IPS-15b (cell line): ENCODE measurements around the gene KPNA1.

ENCODE experiments used
- H3K27me3 ChIP-seq: one replicate; pipeline ENCODE4 v1.6.1; 2013; ENCODE audit warnings: low read length; ENCODE audit not compliant: control insufficient read depth, insufficient read depth
- H3K36me3 ChIP-seq: one replicate; pipeline ENCODE4 v1.6.1; 2013; ENCODE audit warnings: low read length; ENCODE audit not compliant: control insufficient read depth, insufficient read depth
- H3K4me1 ChIP-seq: one replicate; pipeline ENCODE4 v1.6.1; 2013; ENCODE audit warnings: mild to moderate bottlenecking, low read length; ENCODE audit not compliant: control insufficient read depth, insufficient read depth
- H3K4me3 ChIP-seq: one replicate; pipeline ENCODE4 v1.5.1; 2013; ENCODE audit warnings: low read depth, low read length
- H3K9ac ChIP-seq: one replicate; pipeline ENCODE4 v1.6.1; 2013; ENCODE audit warnings: low read depth, mild to moderate bottlenecking, low read length
- H3K9me3 ChIP-seq: one replicate; pipeline ENCODE4 v1.6.1; 2013; ENCODE audit warnings: mild to moderate bottlenecking, low read length; ENCODE audit not compliant: control insufficient read depth, insufficient read depth

Gene KPNA1

DNA sequence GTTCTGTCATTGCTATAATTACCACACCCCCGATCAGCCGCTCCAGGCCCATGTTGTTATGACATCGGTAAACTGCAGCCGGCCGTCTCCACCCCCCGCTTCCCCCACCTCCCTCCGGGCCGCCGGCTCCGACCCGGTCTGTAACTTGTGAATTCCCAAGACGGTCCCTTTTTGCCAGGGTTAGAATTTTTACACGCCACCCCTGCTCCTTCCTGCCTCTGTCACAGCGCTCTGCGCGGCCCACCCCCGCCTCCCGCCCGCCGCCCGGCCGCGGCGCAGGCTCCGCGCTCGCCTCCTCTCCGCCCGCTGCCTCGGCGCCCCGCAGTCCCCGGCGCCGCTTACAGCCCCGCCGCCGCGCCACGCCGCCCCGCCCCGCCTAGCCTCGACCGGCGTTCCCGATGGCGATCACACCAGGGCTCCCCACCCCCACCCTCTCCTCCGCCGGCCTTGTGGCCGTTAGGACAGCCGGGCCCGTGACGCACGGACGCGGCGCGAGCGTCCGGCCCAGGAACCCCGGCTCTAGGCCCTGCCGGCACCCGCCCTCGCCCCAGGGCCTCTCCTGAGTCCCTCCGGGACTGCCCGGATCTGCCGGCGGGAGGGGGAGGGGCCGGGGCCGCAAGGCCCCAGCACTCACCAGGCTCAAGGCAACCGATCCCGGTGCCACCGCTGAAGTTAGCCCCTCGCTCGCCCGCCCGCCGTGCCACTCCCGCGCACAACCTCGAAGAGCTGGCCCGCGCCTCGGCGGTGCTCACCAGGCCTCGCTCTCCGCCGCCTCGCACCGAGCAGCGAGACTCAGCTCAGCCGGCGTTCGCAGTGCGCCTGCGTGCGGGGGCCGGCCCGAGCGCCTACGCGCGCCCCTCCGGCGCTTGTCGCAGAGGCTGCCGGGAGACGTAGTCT lies at the start of gene KPNA1:
Gene KPNA1 (minus strand): TSS at position 817 of the 897 bp plus-strand sequence. CDS start 18,374 bp downstream, outside the sequence.
- H3K4me3 ChIP-seq: peak within 1 kb of the TSS; percentile 64
- H3K36me3 ChIP-seq: no peaks in the 10 kb centered on the region
- H3K4me1 ChIP-seq: peaks cover 19% of the 10 kb centered on the region
- no peaks in the 10 kb centered on the region for H3K9me3 ChIP-seq
- peak within 1 kb of the TSS; percentile 76 for H3K9ac ChIP-seq
- H3K27me3 ChIP-seq: no peaks in the 10 kb centered on the region

DNA sequence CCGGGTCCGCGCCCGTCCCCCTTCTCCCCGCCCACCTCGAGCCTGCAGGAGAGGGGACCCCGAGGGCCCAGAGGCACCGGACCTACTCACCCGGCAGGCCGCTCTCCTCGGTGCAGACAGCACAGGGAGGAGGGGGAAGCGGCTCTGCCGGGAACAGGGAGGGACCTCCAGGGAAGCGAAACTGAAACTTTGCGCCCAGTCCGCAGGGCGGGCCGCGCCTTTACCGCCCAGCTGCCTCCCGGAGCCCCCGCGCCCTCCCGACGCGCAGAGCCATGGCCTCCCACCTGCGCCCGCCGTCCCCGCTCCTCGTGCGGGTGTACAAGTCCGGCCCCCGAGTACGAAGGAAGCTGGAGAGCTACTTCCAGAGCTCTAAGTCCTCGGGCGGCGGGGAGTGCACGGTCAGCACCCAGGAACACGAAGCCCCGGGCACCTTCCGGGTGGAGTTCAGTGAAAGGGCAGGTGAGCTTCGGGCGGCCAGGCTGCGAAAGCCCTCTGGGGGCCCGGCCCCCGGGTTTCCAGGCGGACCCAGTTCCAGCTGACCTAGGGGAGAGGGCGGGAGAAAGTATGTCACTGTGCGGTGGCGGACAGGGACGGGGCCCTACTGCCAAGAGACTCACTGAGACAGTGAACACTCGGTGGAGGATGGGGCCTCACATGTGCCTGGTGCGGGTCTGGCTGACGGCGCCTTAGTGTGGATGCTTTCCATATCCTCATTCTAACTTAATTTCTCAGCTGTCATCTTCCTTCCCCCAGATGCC lies 49.6 kb upstream of the KPNA1 start, which contains the start of the genes DTX3L and PARP9:
Gene DTX3L (plus strand): TSS at position 184 of the 758 bp plus-strand sequence. CDS start 89 bp downstream, at position 273.
Gene PARP9 (minus strand): TSS at position 146 of the 758 bp plus-strand sequence. CDS start 4,680 bp downstream, outside the sequence.
- Histone ChIP-seq H3K4me3 (peak within 1 kb of the TSS; percentile 63), H3K27me3 (no peaks in the 10 kb centered on the region), H3K9ac (peak within 1 kb of the TSS; percentile 65), H3K36me3 (peaks cover 2% of the 10 kb centered on the region), H3K4me1 (peaks cover 7% of the 10 kb centered on the region), H3K9me3 (no peaks in the 10 kb centered on the region)

DNA sequence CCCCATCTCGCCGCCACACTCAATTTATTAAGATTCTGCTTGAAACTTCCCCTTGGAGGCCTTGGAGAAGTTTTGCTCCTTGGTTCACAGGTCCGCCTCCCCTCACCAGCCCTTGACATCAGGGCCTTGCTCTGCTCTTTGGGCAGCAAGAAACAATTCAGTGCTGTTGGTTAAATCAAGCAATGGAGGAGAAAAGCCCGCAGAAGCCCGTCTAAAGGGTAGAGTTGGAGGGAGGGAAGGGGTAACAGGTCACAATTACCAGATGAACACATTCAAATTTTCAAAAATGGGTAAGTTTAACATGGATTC lies 48.9 kb upstream of the KPNA1 start:
- peak overlapping the region; percentile 63 for H3K4me3 ChIP-seq
- H3K27me3 ChIP-seq: no peaks in the 10 kb centered on the region
- H3K9ac ChIP-seq: peak overlapping the region; percentile 65
- peaks cover 7% of the 10 kb centered on the region for H3K4me1 ChIP-seq
- peaks cover 2% of the 10 kb centered on the region for H3K36me3 ChIP-seq
- no peaks in the 10 kb centered on the region for H3K9me3 ChIP-seq

DNA sequence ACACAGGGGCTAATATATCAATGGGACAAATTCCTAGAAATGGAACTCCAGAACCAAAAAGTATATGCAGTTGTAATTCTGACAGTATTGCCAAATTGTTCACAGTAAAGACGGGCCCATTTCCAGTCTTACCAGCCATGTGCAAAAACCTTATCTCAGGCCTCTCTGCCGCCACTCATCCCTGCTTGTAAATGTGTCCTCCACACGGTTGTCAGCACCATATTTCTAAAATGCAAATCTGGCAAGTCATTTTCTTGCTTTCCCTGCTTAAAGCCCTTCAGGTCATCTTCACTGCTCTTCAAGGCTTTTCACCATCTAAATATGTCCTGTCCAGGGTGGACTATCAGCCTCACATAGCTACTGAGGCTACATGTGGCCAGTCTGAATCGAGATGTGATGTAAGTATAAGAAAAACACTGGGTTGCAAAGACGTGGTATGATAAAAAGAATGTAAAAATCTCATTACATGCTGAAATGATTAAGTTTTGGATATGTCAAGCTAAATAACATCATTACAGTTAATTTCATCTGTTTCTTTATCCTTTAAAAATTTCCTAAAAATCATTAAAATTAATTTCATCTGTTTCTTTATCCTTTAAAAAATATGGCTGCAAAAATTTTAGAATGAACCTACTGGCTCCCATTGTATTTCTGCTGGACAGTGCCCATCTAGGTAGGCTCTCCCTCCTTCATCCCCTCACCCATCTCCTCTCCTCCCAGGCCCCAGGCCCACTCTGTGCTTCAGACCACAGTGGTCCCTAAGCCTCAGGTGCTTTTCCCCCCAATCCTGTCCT lies 48.4 kb upstream of the KPNA1 start:
- peaks cover 2% of the 10 kb centered on the region for H3K36me3 ChIP-seq
- H3K9ac ChIP-seq: no peak overlapping the region

DNA sequence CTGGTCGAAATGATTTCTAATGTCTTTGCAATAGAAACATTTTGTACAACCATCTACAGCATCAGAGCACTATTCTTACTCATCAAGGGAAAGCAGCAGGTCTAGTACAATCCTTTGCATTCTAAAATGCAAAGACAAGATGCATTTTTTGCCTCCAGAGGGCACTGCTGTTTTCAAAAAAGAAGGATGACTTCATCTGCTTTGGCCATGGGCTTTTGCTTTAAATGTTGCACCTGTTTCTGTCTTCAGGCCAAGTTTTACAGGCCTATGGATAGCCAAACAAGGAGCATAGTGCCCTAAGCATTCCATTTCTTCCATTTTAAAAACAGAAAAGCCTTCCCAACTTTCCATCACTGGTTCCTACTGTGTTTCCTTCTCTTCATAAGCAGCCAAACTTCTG lies 45.9 kb upstream of the KPNA1 start:
- Histone ChIP-seq H3K4me3 (no peak overlapping the region), H3K36me3 (no peaks in the 10 kb centered on the region), H3K4me1 (peaks cover 7% of the 10 kb centered on the region), H3K9me3 (no peaks in the 10 kb centered on the region), H3K27me3 (no peaks in the 10 kb centered on the region), H3K9ac (no peak overlapping the region)

More for the DNA sequence above, 48.4 kb upstream of the KPNA1 start:
- Histone ChIP-seq H3K9me3 (no peaks in the 10 kb centered on the region), H3K4me1 (peaks cover 7% of the 10 kb centered on the region), H3K27me3 (no peaks in the 10 kb centered on the region), H3K4me3 (peak overlapping the region; percentile 63)

DNA sequence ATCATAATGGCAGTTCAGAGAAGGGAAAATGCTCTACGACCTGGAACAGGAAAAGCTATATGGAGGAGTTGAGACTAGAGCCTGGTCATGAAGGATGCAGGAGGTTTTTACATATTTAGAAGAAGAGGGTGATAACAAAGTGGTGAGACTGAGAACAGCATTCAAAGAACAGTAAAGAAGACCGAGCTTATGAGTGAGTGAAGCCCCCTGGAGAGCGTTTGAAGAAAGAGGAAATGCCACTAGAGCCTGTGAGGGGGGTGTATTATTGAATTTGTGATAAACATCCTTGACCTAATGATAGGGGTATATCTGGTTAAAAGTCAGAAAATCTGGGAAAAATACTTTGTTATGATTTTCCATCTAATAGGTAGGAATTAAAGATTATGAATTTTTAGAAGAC lies 45.2 kb upstream of the KPNA1 start:
- H3K9ac ChIP-seq: no peak overlapping the region
- H3K4me1 ChIP-seq: peaks cover 7% of the 10 kb centered on the region
- H3K9me3 ChIP-seq: no peaks in the 10 kb centered on the region
- no peaks in the 10 kb centered on the region for H3K36me3 ChIP-seq
- H3K27me3 ChIP-seq: no peaks in the 10 kb centered on the region
- no peak overlapping the region for H3K4me3 ChIP-seq

DNA sequence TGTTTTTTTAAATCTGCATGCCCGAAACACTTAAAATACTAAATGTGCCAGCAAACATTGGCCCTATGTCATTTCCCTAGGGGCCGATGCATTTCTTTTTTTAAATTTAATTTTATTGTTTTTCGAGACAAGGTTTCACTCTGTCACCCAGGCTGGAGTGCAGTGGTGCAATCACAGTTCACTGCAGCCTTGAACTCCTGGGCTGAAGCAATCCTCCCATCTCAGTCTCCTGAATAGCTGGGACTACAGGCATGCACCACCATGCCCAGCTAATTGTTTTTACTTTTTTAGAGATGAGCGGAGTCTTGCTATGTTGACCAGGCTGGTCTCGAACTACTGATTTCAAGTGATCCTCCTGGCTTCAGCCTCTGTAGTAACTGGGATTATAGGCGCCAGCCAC lies 43.9 kb upstream of the KPNA1 start:
- H3K36me3 ChIP-seq: no peaks in the 10 kb centered on the region
- H3K4me3 ChIP-seq: no peak overlapping the region
- no peak overlapping the region for H3K9ac ChIP-seq
- no peaks in the 10 kb centered on the region for H3K9me3 ChIP-seq
- H3K27me3 ChIP-seq: no peaks in the 10 kb centered on the region
- peaks cover 7% of the 10 kb centered on the region for H3K4me1 ChIP-seq

DNA sequence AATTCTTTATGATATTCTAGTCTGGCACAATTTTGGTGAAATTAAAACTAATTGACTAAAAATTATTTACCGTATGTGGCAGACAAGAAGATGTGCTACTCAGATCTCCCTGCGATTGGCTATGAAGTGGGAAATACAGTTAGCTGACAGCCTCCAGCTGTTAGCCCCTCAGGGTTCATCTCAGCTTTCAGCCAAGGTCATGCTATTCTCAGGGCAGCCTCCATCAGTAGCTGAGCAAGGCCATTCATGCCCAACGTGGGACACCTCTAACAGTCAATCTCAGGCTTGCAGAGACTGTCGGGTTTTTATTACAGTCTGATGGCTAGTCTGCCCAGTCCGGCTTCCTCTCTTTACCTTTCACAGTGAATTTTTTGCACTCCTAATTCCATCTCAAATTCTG lies 42.6 kb upstream of the KPNA1 start:
- Histone ChIP-seq H3K9ac (no peak overlapping the region), H3K4me1 (peaks cover 6% of the 10 kb centered on the region), H3K9me3 (no peaks in the 10 kb centered on the region), H3K36me3 (no peaks in the 10 kb centered on the region), H3K27me3 (no peaks in the 10 kb centered on the region), H3K4me3 (no peak overlapping the region)

DNA sequence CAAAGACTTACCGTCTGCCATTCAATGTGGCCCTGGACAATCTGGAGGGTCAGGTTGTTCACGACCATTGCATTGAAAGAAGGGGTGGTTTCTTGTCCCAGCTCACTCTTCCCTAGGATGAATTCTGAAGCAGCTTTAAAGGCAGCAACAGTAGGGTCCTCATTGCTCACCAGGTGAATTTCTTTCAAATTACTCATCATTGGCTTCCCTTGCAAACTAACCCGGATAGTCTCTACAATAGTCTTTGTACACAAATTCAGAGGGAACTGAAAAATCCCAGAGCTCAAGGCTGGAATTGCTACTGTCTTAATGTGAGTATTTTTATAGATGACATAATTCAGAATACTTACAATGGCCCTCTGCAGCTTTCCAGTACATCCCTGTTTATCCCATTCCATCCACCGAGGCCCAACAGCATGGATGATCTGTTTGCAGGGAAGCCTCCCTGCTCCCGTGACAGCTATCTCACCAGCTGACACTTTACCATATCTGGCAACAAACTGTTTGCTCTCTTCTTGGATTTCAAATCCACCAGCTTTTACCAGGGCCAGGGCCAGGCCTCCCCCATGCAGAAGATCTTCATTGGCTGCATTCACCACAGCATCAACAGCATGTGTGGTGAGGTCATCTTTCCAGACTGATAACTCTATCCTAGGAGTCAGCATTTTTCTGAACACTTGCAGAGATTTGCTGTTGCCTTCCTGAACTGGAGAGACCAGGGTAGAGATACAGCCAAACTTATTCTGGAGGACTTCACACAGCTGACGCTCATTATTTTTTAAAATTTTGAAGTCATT lies 40.7 kb upstream of the KPNA1 start:
- no peak overlapping the region for H3K4me3 ChIP-seq
- H3K4me1 ChIP-seq: peaks cover 6% of the 10 kb centered on the region
- H3K27me3 ChIP-seq: no peaks in the 10 kb centered on the region
- H3K36me3 ChIP-seq: no peaks in the 10 kb centered on the region
- no peak overlapping the region for H3K9ac ChIP-seq
- no peaks in the 10 kb centered on the region for H3K9me3 ChIP-seq

DNA sequence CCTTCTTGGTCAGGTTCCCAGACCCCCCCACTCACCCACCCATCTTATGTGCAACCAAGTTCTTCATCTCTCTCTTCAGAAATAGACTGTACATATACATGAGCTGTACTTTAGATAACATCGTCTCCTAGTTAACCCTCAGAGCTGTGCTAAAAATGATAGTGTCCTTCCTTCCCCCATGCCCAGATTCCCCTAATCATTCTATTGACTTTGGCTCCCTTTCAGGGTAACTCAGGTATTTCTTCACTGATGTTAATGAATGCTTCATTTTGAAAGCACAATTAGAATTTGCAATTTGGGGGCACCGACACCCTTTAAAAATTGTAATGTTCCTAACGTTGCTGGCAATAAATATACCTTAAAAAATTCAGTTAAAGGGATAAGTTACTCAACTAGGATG lies 38.4 kb upstream of the KPNA1 start:
- Histone ChIP-seq H3K9me3 (no peaks in the 10 kb centered on the region), H3K36me3 (no peaks in the 10 kb centered on the region), H3K4me3 (no peak overlapping the region), H3K27me3 (no peaks in the 10 kb centered on the region), H3K9ac (no peak overlapping the region), H3K4me1 (no peaks in the 10 kb centered on the region)

DNA sequence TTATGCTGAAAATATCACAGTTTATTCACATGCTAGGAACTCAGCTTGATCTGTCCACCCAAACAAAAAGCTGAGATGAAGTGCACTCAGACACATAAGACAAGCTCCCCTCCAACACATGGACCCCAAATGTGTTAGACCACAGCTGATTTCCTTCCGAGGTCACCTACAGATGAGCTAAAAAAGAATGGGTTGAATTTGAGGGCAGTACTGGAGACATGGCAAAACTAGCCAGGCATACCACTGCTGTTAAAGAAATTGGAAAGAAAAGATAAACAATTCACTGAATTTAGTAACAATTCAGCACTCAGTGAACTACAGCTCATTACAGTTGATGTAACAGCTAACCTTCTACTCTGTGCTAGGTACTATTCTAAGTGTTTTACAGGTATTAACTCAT lies 33.9 kb upstream of the KPNA1 start:
- Histone ChIP-seq H3K9me3 (no peaks in the 10 kb centered on the region), H3K27me3 (no peaks in the 10 kb centered on the region), H3K4me1 (no peaks in the 10 kb centered on the region), H3K9ac (no peak overlapping the region), H3K4me3 (no peak overlapping the region), H3K36me3 (no peaks in the 10 kb centered on the region)
